GM03348 (cell line): Measurements from ENCODE around the gene PAPPA.

Source experiments
- DNase-seq: peaks from one replicate; pipeline ENCODE4 v3.0.0; 2012; ENCODE audit warnings: low spot score

The PAPPA gene

DNA sequence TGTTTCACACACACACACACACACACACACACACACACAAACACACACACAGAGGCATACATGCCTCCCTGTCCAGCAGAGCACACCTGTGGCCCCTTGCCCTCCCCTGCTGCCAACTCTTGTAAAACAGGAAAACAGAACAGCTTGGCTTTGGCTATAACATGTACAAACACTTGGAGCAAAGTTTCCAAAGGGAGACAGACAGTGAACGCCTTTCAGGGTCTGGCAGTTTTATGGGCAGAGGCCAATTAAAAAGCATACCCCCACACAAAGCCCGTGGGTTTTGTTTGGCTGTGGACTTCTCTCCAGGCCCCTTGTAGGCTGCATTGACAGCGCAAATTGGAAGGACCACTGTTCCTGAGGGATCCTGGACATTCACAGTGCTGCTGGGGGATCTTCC is 265.6 kb downstream of the PAPPA start:
- no peak for DNase-seq

DNA sequence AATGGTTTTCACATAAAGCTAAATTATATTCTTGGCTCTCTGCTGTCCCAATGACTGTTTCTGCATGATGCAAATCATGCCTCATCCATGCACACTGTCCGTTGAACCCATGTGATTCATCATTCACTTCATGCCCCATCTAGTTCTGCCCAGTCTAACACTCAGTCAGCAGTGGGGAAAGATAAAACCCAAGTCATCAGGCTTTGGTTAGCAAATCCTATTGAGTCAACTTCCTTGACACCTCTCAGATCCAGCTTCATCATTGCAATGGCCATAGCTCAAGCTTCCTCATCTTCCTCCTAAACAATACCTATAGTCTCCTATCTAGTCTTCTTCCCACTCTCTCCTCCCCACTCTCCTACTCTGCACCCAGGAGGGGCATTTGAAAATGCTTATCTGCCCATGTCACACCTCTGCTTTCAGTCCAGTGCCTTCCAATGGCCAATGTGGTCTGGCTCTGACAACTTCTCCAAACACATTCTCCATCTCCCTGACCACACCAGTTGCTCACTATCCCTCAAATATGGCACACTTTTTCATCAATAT is 267.5 kb downstream of the PAPPA start:
- peak; percentile 10 for DNase-seq

DNA sequence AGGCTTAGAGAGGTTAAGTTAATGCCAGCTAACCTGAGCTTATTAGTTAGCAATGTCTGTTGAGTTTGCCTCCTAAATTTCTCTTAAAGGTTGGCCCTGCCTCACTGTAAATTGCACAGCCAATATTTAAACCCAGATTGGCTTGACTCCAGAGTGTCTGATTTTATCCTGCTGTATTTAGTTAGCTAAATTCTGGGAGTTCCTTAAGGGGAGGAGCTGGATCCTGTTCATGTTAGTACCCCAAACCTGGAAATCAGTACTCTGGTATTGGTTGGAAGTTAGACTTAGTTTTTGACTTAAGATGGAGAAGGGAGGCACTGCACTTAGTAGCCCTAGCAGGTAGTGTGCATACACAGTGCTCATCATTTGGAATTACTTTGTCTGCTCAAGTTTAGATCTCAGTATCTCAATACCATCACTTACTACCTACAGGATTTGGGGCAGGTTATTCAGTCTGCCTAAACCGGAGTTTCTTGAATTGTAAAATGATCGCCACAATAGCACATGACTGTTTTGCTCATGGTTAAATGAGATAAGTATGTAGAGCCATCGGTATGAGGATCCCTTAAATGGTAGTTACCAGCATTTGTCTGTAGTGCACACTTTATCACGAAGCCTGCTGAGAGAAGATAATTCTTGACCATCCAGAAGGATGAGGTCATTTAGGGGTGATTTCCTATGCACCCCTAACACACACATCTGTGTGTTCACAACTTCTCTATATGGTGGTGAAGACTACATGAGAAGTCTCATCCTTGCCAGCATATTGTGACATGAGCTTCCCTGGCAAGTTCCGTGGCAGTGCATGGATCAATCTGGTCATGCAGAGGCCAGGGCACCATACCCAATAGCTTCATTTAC is 268.8 kb downstream of the PAPPA start:
- no peak for DNase-seq

DNA sequence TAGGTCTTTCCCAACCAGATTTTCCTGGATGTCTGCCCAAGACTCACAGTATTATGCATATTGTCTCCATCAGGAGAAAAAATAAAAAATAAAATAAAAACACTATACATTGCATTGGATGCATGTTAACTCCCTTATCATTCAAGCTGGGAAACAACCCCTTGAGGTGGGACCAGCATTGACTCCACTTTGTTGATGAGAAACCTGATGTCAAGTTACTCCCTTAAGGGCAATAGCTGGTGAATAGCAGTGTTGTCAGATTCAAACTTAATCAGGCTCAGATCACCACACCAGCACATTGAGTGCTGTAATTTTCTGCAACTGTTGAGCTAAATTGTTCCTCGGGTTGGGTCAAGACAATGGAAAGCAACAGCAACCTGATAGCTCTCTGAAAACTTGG is 269.6 kb downstream of the PAPPA start:
- no peak for DNase-seq

DNA sequence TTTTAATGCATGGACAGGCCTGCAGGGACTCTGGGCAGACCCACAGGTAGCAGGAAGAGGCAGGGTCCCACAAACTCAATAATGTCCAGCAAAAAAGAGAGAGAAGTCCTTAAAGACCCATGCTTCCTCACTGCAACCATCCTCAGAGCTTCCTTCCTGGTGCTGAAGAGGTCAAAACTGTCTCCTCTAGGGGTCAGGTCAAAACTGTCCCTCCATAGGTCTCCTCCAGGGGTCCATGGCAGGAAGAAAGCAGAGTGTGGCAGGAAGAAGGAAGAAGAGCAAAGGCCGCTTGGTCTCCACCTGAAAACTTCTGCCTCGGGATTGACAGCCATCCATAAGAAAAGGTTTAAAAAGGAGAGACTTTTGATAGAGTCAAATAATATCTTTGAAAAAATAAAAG is 271.7 kb downstream of the PAPPA start:
- no peak for DNase-seq

DNA sequence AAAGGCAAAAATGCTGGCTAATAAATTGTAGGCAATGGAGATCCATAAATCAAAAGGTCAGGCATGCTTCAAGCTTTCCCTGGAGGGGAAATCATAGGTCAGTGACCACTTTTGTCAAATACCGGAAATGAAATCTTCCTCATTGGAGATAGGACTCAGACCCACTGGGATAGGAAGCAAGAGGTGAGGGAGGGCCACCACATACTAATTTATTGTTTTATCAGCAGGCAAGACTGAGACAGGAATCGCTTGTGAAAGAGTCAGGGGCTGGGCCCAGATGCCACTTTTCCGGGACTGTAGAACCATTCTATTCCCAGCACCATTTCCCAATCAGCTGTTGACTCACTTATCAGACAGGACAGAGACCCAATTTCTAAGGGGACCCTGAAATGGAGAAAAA is 277.3 kb downstream of the PAPPA start:
- DNase-seq: no peak

DNA sequence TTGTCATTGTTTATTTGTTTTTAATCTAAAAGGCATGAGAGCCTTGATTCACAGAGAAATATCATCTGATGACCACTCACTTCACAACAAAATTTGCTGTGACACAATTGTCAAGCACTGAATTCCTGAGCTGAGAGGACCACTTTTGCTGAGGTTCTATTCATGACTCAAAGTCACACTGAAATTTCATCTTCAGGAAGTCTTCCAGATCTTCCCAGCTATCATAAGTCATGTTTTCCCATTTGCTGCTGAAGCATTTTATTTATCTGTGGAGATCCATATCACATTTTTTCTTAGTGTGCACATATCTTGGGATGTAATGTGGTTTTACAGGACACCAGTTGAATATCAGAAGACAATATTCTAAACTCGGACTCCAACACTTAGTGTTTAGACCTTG is 278.5 kb downstream of the PAPPA start:
- no peak for DNase-seq

DNA sequence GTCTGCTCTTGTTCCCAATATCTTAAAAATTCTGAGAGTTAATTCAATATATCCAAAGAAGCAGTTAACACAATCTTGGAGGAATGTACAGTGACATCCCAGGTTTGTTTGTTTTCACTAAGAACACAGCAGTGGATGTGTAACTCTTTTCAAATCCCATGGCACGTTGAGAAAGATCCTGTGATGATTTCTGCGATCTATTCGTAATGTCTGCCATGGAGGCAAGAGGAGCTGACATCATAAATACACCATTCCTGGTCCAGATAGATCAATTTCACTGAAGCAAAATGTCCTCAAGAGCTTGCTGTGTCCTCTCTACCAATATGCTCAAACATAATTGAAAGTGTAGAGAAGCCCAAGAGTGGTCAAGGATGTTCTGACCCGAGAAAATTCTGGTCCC is 280.7 kb downstream of the PAPPA start:
- DNase-seq: no peak

DNA sequence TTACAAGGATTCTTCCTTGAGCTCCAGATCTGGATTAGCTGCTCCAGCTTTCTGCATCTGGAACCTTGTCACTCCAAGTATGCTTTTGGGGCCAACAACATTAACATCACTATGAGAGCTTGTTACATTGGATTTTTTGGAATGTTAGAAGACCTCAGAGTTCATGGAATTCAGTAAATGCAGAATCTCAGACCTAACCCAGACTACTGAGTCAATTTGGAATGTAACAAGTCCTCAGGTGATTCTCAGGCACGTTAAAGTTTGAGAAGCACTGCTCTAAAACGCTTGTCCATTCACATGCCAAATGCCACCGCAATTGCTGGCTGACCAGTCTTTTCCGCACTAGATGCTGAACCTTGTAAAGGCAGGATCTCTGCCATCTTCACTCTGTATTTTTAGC is 282.1 kb downstream of the PAPPA start:
- DNase-seq: no peak

DNA sequence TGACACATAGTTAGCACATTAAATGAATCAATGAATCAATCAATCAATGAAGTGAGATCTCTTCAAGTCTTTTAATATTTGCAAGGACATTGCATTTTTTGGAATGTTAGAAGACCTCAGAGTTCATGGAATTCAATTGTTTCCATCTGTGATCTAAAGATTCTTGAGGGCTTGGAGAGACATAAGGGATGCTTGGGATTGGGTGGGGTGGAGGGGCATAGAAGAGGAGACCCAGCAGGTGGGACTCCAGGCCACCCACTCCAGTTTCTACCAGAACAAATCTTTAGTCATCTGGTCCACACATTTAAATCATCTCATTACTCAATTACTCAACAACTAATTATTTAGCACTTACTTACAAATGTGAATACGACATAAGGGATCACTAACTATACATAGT is 282.5 kb downstream of the PAPPA start:
- DNase-seq: no peak

DNA sequence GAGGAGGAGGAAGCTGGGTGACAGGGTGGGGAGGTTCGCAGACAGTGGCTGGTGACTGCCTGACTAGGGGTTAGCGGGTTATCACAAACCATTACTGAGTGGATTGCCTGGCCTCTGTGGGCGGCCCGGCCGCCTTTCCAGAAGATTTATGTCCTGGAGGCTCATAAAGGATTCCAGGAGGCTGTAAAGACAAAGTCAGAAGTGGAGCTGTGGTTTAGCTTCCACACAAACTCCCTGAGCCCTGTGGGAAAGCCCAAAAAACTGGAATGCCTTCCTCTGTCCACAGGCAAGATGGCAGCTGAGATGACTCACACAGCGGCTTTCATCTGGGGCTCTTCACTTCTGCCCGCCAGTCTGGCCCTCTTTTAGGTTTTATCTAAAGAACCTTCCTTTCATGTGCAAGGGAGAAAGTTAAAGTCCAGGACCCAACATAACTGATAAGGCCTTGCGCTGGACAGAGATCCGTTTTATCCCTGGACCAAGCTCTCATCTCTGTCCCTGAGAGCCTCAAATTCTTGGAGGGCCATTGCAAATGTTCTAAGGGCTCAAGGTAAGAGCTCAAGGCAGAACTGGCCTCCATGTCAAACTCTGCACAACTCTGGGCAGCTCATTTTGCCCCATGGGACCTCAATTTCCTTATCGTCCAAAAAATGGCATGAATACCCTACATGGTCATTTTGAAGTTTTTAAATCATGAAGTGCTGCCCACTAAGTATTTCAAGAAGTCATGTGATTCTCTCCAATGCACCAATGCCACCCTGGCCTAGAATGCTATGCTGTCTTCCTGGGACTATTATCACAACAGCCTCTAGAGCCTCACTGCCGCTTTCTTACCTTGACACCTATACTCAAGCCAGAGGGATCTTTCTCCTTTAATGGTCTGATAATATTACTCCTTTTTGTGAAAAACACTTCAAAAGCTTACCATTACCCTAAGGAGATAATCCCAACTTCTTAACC is 284.1 kb downstream of the PAPPA start:
- DNase-seq: no peak

DNA sequence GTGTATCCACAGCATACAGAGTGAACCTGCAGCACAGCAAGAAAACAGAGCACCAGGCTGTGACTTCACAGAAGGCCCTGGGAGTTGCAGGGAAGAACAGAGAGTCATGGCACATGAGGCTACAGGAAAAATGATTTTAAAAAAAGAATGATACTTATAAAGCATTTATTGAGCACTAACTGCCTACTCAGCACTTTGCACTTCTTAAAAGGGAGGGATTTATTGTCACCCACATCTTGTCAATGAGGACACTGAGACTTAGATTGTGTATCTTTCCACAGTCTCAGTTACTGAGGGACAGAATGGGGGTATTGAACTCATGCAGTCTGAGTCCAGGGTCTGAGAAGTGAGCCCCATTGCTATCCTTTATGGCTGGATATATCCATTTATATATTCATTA is 288.9 kb downstream of the PAPPA start:
- DNase-seq: no peak

DNA sequence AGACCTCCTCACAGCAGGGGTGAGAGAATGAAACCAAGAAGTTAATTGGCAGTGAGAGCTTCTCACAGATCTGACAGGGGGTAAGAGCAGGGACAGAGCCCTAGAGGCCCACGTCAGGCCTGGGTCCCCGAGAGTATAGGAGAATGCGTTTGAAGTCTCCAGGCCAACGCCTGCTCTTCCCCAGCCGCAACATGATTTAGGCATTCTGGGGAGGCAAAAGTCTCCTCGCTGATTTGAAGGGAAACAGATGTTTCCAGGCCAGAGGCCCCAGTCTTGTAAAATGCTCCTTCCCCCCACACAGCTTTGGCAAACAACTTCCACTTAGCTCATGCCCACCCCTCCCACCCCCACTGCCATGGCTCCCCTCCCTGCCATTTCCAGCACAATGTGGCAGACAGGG is 294.3 kb downstream of the PAPPA start:
- DNase-seq: no peak

DNA sequence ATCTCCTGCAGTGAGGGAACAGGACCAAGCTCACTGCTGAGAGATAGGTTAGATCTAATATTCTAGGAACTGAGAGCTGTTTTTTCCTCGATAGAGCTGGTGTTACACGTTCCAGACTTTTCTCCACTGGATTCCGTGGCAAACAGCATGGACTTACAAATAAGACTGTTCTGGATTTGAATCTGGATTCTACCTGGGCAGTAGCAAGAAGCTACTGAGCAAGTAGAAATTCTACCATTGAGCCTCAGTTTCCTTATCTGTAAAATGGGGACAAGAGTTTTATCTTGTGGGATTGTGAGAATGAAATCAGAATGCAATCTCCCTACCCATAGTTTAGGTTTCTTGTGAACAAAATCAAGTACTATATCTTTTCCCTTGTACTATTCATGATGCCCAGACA is 294.8 kb downstream of the PAPPA start:
- DNase-seq: no peak

DNA sequence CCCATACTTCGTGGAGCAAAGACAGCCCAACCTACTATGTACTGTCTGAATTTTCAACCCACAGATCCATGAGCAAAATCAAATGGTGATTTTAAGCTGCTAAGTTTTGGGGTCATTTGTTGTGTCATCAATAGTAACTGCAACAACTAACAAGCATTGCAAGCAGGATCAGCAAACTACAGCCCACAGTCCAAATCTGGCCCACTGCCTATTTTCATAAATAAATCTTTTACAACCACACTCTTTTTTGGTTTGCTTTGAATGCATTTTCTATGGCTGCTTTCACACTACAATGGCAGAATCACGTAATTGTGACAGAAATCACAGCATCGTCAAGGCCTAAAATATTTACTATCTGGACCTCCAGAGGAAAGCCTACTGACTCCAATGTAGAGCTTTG is 296.4 kb downstream of the PAPPA start:
- no peak for DNase-seq

DNA sequence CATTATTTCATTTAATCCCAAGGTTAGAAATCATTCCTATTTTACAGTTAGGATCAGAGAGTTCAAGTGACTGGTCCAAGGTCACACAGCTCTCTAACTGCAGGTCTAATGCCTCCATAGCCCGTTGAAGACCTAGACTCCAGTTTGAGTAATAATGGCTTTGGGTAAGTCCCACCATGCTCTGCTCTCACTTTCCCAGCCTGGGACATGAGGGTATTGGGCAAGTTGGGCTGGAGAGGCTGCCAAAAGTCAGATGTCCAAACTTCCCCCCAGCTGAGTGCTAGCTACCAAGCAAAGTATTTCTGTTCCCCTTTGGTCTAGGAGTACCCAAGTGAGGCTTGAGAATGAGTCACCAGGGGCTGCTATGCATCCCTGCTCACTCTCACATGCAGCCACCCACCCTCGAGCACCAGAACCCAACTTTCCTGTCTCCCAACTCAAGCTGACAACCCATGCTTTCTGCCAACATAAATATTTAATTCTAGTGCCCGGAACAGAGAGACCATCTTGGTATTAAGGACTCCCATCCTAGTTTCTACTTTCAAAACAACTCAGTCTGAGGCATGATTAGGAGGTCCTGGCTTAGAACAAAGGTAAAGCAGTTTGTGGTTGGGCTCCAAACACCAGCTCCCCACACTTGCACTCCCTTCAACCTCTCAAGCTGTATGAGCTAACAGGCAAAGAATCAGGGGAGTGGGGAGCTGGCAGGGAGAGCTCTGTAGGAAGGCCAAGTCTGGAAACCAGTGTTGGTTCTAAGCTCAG is 297.0 kb downstream of the PAPPA start:
- DNase-seq: peak; percentile 20

DNA sequence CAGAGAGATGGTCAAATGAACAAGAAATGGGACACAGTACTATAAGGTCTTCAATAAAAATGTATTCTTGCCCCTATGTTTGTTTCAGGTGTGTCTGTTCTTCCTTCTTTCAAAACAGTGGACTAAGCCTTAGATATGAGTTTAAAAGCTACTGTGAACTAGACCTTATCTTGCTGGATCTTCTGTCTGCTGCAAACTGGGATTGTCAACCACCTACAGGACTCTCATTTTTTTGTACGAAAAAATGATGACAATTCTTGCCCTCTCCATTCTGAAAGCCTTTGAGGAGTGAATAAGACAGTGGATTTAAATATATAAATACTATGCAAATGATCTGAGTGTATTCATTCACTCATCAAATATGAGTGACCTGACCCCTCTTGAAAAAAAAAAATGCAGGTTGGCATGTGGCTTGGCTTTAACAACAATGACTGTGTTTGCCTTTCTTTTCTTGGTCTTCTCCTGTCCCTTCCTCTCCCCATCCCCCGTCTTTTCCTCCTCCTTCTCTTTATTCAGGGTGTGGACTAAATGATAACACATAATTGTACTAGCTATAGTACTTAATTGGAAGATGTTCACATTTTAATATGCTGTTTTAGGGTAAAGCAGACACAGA is 298.0 kb downstream of the PAPPA start:
- DNase-seq: no peak
